Body of pancreas (tissue), 4 donors: ENCODE results near the gene ARFRP1. TPM values are rescaled to one million over a fixed set of nuclear protein-coding genes. Genes with fewer than 3 reads are reported as not detected.
"Not testable (repeated sequence)": the region's sequence is repeated elsewhere in the genome, so short reads cannot be mapped to it uniquely, and the experiment has no call there.

Experiments
- ATAC-seq: fragments of 150-250 bp; one replicate; pipeline ENCODE4 v1.9.1; 2016
- DNase-seq, 4 donors: peaks; one replicate each; pipeline ENCODE4 v3.0.0-alpha.2; 2019
- H3K27ac ChIP-seq, 4 donors: fragments of 200-600 bp; sonication (generic); 1 replicate in 3 of 4; 2 replicates in 1 of 4; pipeline versions ENCODE4 v1.5.1 to v1.6.1; 2016 to 2019; ENCODE audit warnings: mild to moderate bottlenecking in 1 of 4, mixed read lengths in 1 of 4, moderate library complexity in 1 of 4
- H3K27me3 ChIP-seq, 2 donors: fragments of 200-600 bp; sonication (generic); one replicate each; pipeline ENCODE4 v1.6.0; 2016; ENCODE audit warnings: mild to moderate bottlenecking in 1 of 2
- H3K36me3 ChIP-seq, 2 donors: fragments of 200-600 bp; sonication (generic); replicated peaks in 1 of 2; 2 replicates each; pipeline ENCODE4 v1.5.1; 2016; ENCODE audit warnings: low read depth in 2 of 2; ENCODE audit not compliant: insufficient read depth in 1 of 2
- H3K4me1 ChIP-seq: fragments of 200-600 bp; sonication (generic); one replicate; pipeline ENCODE4 v1.6.0; 2016
- H3K4me3 ChIP-seq, 2 donors: fragments of 200-600 bp; sonication (generic); 1 replicate in 1 of 2; 2 replicates in 1 of 2; pipeline ENCODE4 v1.5.1; 2016 to 2019
- H3K9me3 ChIP-seq, 3 donors: fragments of 200-600 bp; sonication (generic); 1 replicate in 2 of 3; 2 replicates in 1 of 3; pipeline ENCODE4 v1.5.1; 2016
- POLR2A ChIP-seq, 3 donors: fragments of 450-650 bp; IDR thresholded peaks; one replicate each; pipeline ENCODE4 v1.6.1; 2016; ENCODE audit warnings: antibody characterized with exemption in 3 of 3, mild to moderate bottlenecking in 2 of 3
- WGBS, 2 donors: methylation state at CpG; one replicate each; pipeline ENCODE4 v1.1.5; 2017; 5-methylcytosine and 5-hydroxymethylcytosine counted together
- intact Hi-C: fragments of 100-400 bp; cut with DNase I; formaldehyde crosslinking; loops from one replicate; pipeline ENCODE4 v1.15.1; 2023
- small RNA-seq: library from RNA; depleted of rRNA; stranded (forward); fragments of <200 nt; gene quantifications from one replicate; pipeline ENCODE3, GENCODE V24; 2016
- total RNA-seq, 2 donors: library from RNA; depleted of rRNA; stranded (reverse); fragments of >200 nt; gene quantifications; one replicate each; pipeline ENCODE4 v1.1.0, GENCODE V29; 2016
- TF ChIP-seq, protein P1 (sequence below), 7 experiments: fragments of 450-650 bp in 4 of 7; fragments of 200-600 bp in 3 of 7; sonication (generic) in 3 of 7; IDR thresholded peaks; one replicate each; pipeline ENCODE4 v1.5.1; 2016 to 2019; ENCODE audit warnings: antibody characterized with exemption in 7 of 7

The ARFRP1 gene
- total RNA-seq, 2 donors from 2014 or later, result 22.6 to 23.4 TPM

- peaks cover 27% of the 10 kb centered on the region for H3K4me1 ChIP-seq
- peak in 1 of 4 donors; percentile 23 for DNase-seq
- H3K27me3 ChIP-seq, result no peaks in the 10 kb centered on the region
- H3K9me3 ChIP-seq, result no peaks in the 10 kb centered on the region
- peak overlapping the region in 1 of 4 donors; percentile 28 for H3K27ac ChIP-seq
- TF ChIP-seq, protein P1, sequence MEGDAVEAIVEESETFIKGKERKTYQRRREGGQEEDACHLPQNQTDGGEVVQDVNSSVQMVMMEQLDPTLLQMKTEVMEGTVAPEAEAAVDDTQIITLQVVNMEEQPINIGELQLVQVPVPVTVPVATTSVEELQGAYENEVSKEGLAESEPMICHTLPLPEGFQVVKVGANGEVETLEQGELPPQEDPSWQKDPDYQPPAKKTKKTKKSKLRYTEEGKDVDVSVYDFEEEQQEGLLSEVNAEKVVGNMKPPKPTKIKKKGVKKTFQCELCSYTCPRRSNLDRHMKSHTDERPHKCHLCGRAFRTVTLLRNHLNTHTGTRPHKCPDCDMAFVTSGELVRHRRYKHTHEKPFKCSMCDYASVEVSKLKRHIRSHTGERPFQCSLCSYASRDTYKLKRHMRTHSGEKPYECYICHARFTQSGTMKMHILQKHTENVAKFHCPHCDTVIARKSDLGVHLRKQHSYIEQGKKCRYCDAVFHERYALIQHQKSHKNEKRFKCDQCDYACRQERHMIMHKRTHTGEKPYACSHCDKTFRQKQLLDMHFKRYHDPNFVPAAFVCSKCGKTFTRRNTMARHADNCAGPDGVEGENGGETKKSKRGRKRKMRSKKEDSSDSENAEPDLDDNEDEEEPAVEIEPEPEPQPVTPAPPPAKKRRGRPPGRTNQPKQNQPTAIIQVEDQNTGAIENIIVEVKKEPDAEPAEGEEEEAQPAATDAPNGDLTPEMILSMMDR (IDR thresholded peaks at IDR 0.05), result no peak
- 1 to 6% methylated on average over 19 to 58 of the region's 91 CpGs for WGBS, 2 donors
- no peaks in the 10 kb centered on the region for H3K36me3 ChIP-seq
- peak overlapping the region in 1 of 2 donors; percentile 31 for H3K4me3 ChIP-seq
- intact Hi-C loops, result loop anchor here (10.0 kb wide), 1 partner anchor 82 kb away; the partner anchor contains the start of genes LIME1 and SLC2A4RG
- peak; percentile 6 for ATAC-seq
Measured at GRCh38 chr20:63652192-63652980, 55.4 kb downstream of the ARFRP1 start.

- Histone ChIP-seq H3K36me3 (no peaks in the 10 kb centered on the region), H3K27me3 (no peaks in the 10 kb centered on the region), H3K9me3 (no peaks in the 10 kb centered on the region), H3K4me1 (peaks cover 24% of the 10 kb centered on the region), H3K4me3 (no peak overlapping the region), H3K27ac (peak overlapping the region in 1 of 4 donors; percentile 40)
- WGBS, 2 donors, result 0 to 10% methylated on average over 1 to 11 of the region's 11 CpGs
- peak; percentile 13 for ATAC-seq
- intact Hi-C loops, result loop anchor here (10.0 kb wide), 1 partner anchor 83 kb away; the partner anchor contains the start of genes LIME1 and SLC2A4RG
- TF ChIP-seq, protein P1 (IDR thresholded peaks at IDR 0.05), result no peak
- TF ChIP-seq POLR2A (IDR thresholded peaks at IDR 0.05), result no peak
- DNase-seq, result peak in 3 of 4 donors; percentile 30 to 47 (median 43)
Measured at GRCh38 chr20:63651942-63652191, 55.9 kb downstream of the ARFRP1 start.

- DNase-seq, H3K27ac ChIP-seq, ATAC-seq, H3K4me3 ChIP-seq, H3K27me3 ChIP-seq, H3K9me3 ChIP-seq, H3K36me3 ChIP-seq: not testable (repeated sequence)
- H3K4me1 ChIP-seq, result peaks cover 24% of the 10 kb centered on the region
- 73% methylated on average over 4 of the region's 25 CpGs; no CpG with 5 or more reads in 1 of the 2 donors for WGBS, 2 donors
- intact Hi-C loops, result loop anchor here (10.0 kb wide), 1 partner anchor 84 kb away; the partner anchor contains the start of genes LIME1 and SLC2A4RG
Measured at GRCh38 chr20:63650486-63650885, 57.3 kb downstream of the ARFRP1 start.

GRCh38 chr20:63648895-63649589 is 58.7 kb downstream of the ARFRP1 start:
- Histone ChIP-seq H3K27ac (no peak overlapping the region), H3K36me3 (no peaks in the 10 kb centered on the region), H3K9me3 (no peaks in the 10 kb centered on the region), H3K4me1 (peaks cover 23% of the 10 kb centered on the region), H3K27me3 (no peaks in the 10 kb centered on the region), H3K4me3 (no peak overlapping the region)
- ATAC-seq, result no peak
- DNase-seq, result no peak
- intact Hi-C loops, result no loop called here
- WGBS, 2 donors, result 81 to 82% methylated on average over 11 of the region's 11 CpGs
- no peak for TF ChIP-seq POLR2A (IDR thresholded peaks at IDR 0.05)
- TF ChIP-seq, protein P1 (IDR thresholded peaks at IDR 0.05), result no peak

Small RNAs within 50 kb of the gene (small RNA-seq; reads per million reads assigned to genes)
- gene LIME1 (not detected), gene TNFRSF6B (not detected)

Other genes with a start within 250 kb of the ARFRP1 start
- gene KCNQ2, start 235.3 kb downstream of the ARFRP1 start, total RNA-seq, result 1 to 10 TPM; 1.8 to 3.0 TPM
- gene EEF1A2, start 208.9 kb downstream of the ARFRP1 start, total RNA-seq, result 10 to 100 TPM; 21.0 to 23.1 TPM
- gene PPDPF, start 187.2 kb downstream of the ARFRP1 start, total RNA-seq, result 100 to 1,000 TPM in 1 of 2 donors, 10 to 100 TPM in 1; 69.9 to 106 TPM
- 1 to 10 TPM; 3.0 to 5.4 TPM for gene PTK6, start 170.6 kb downstream of the ARFRP1 start, total RNA-seq
- not detected for gene SRMS, start 160.2 kb downstream of the ARFRP1 start, total RNA-seq
- 1 to 10 TPM in 1 of 2 donors, under 1 TPM in 1; 0.66 to 2.9 TPM for gene FNDC11, start 153.8 kb downstream of the ARFRP1 start, total RNA-seq
- gene HELZ2, start 133.7 kb downstream of the ARFRP1 start, total RNA-seq, result 10 to 100 TPM; 20.8 to 33.3 TPM
- 1 to 10 TPM; 8.9 to 9.9 TPM for gene GMEB2, start 80.9 kb downstream of the ARFRP1 start, total RNA-seq
- gene STMN3, start 54.6 kb downstream of the ARFRP1 start, total RNA-seq, result 1 to 10 TPM; 5.6 to 7.8 TPM
- 10 to 100 TPM in 1 of 2 donors, 1 to 10 TPM in 1; 7.3 to 50.4 TPM for gene RTEL1, start 49.7 kb downstream of the ARFRP1 start, total RNA-seq
- gene TNFRSF6B, start 11.3 kb downstream of the ARFRP1 start, total RNA-seq, result 10 to 100 TPM in 1 of 2 donors, 1 to 10 TPM in 1; 9.9 to 13.8 TPM
- 10 to 100 TPM; 16.6 to 53.1 TPM for gene ZGPAT, start 63 bp upstream of the ARFRP1 start, total RNA-seq
- gene LIME1, start 28.7 kb upstream of the ARFRP1 start, total RNA-seq, result 10 to 100 TPM in 1 of 2 donors, 1 to 10 TPM in 1; 4.9 to 14.0 TPM
- 10 to 100 TPM; 30.9 to 69.5 TPM for gene SLC2A4RG, start 31.8 kb upstream of the ARFRP1 start, total RNA-seq
- 1 to 10 TPM; 4.3 to 5.4 TPM for gene ZBTB46, start 123.3 kb upstream of the ARFRP1 start, total RNA-seq
- not detected for gene ABHD16B, start 153.5 kb upstream of the ARFRP1 start, total RNA-seq
- gene TPD52L2, start 157.3 kb upstream of the ARFRP1 start, total RNA-seq, result 10 to 100 TPM; 31.4 to 47.1 TPM
- gene DNAJC5, start 187.2 kb upstream of the ARFRP1 start, total RNA-seq, result 10 to 100 TPM; 32.9 to 44.2 TPM
- gene UCKL1, start 248.4 kb upstream of the ARFRP1 start, total RNA-seq, result 10 to 100 TPM; 21.0 to 26.0 TPM